Progenitor cell of endocrine pancreas (in vitro differentiated cells): ENCODE data around the gene OR4M2. TPM values are rescaled to one million over a fixed set of nuclear protein-coding genes. Genes with fewer than 3 reads are reported as not detected.
"Not testable (repeated sequence)": the region's sequence is repeated elsewhere in the genome, so short reads cannot be mapped to it uniquely, and the experiment has no call there.

Source experiments
- DNase-seq: peaks from one replicate; pipeline ENCODE4 v3.0.0; 2021; ENCODE audit warnings: low spot score; ENCODE audit not compliant: unreplicated experiment
- H3K27ac Mint-ChIP-seq: 2 replicates; pipeline ENCODE4 v1.8.0; 2021; ENCODE audit warnings: mild to moderate bottlenecking, moderate library complexity, mixed read lengths
- H3K27me3 Mint-ChIP-seq: 2 replicates; pipeline ENCODE4 v1.8.0; 2021; ENCODE audit warnings: mixed read lengths
- H3K36me3 Mint-ChIP-seq: 2 replicates; pipeline ENCODE4 v1.8.0; 2022; ENCODE audit warnings: mixed read lengths; ENCODE audit not compliant: insufficient read depth
- H3K4me1 Mint-ChIP-seq: 2 replicates; pipeline ENCODE4 v1.8.0; 2021; ENCODE audit warnings: low read depth, mixed read lengths
- H3K4me3 Mint-ChIP-seq: 2 replicates; pipeline ENCODE4 v1.8.0; 2021; ENCODE audit warnings: low read depth, mild to moderate bottlenecking, moderate library complexity, mixed read lengths
- H3K9me3 Mint-ChIP-seq: 2 replicates; pipeline ENCODE4 v1.8.0; 2021; ENCODE audit warnings: low read depth, mixed read lengths
- long read RNA-seq: library from polyadenylated mRNA; unstranded; transcript quantifications from one replicate; pipeline ENCODE4 v2.0.0, GENCODE V29; 2020
- total RNA-seq: library from RNA; stranded (reverse); gene quantifications from 2 replicates; pipeline ENCODE4 v1.2.1, GENCODE V29; 2021

OR4M2 gene
- total RNA-seq = not detected in 2 replicates
- long read RNA-seq = 0 reads

GRCh38 chr15:22080227-22080626 lies at the start of gene OR4M2:
TSS of gene OR4M2 (plus strand) at chr15:22080527. CDS start at chr15:22080625, 98 bp downstream.
- not testable (repeated sequence) for DNase-seq, H3K9me3 Mint-ChIP-seq, H3K27me3 Mint-ChIP-seq, H3K4me3 Mint-ChIP-seq, H3K36me3 Mint-ChIP-seq, H3K4me1 Mint-ChIP-seq, H3K27ac Mint-ChIP-seq

- not testable (repeated sequence) for DNase-seq, H3K4me1 Mint-ChIP-seq, H3K27me3 Mint-ChIP-seq, H3K9me3 Mint-ChIP-seq, H3K36me3 Mint-ChIP-seq, H3K4me3 Mint-ChIP-seq, H3K27ac Mint-ChIP-seq
Observed at GRCh38 chr15:22069267-22069666, 11.1 kb upstream of the OR4M2 start.

GRCh38 chr15:22081386-22081785 lies 1.1 kb downstream of the OR4M2 start:
- not testable (repeated sequence) for H3K27me3 Mint-ChIP-seq, H3K4me1 Mint-ChIP-seq, H3K36me3 Mint-ChIP-seq, H3K4me3 Mint-ChIP-seq, DNase-seq, H3K27ac Mint-ChIP-seq, H3K9me3 Mint-ChIP-seq

- H3K27me3 Mint-ChIP-seq, H3K36me3 Mint-ChIP-seq, H3K9me3 Mint-ChIP-seq, H3K27ac Mint-ChIP-seq, H3K4me1 Mint-ChIP-seq, DNase-seq, H3K4me3 Mint-ChIP-seq: not testable (repeated sequence)
Observed at GRCh38 chr15:22098616-22099253, 18.4 kb downstream of the OR4M2 start.

GRCh38 chr15:22099289-22099891 lies 19.1 kb downstream of the OR4M2 start:
- not testable (repeated sequence) for H3K27ac Mint-ChIP-seq, H3K27me3 Mint-ChIP-seq, H3K4me3 Mint-ChIP-seq, DNase-seq, H3K9me3 Mint-ChIP-seq, H3K36me3 Mint-ChIP-seq, H3K4me1 Mint-ChIP-seq

- not testable (repeated sequence) for DNase-seq, H3K27ac Mint-ChIP-seq, H3K27me3 Mint-ChIP-seq, H3K36me3 Mint-ChIP-seq, H3K9me3 Mint-ChIP-seq, H3K4me3 Mint-ChIP-seq, H3K4me1 Mint-ChIP-seq
Observed at GRCh38 chr15:22122033-22122432, 41.7 kb downstream of the OR4M2 start.

Other genes starting within 250 kb of the OR4M2 start
- not detected in 2 replicates for gene POTEB, start 202.8 kb upstream of the OR4M2 start, total RNA-seq